AG09309 (cell line): ENCODE measurements around the gene MYL2.
A peak's percentile ranks its signal among the peaks of the same experiment; 100 is the strongest.

Source experiments
- DNase-seq: peaks from one replicate; pipeline ENCODE4 v3.0.0-alpha.2; 2010; ENCODE audit warnings: low read depth
- H3K4me3 ChIP-seq: 2 replicates; pipeline ENCODE4 v1.5.1; 2011; ENCODE audit warnings: mild to moderate bottlenecking, low read depth, low read length, moderate library complexity; ENCODE audit not compliant: control insufficient read depth
- TF ChIP-seq, protein P1 (sequence below): IDR thresholded peaks from 2 replicates; pipeline ENCODE4 v1.5.1; 2011; ENCODE audit warnings: mild to moderate bottlenecking, low read depth, low read length, inconsistent platforms; ENCODE audit not compliant: insufficient read depth, control insufficient read depth; ENCODE audit errors: missing control alignments

MYL2 gene

DNA sequence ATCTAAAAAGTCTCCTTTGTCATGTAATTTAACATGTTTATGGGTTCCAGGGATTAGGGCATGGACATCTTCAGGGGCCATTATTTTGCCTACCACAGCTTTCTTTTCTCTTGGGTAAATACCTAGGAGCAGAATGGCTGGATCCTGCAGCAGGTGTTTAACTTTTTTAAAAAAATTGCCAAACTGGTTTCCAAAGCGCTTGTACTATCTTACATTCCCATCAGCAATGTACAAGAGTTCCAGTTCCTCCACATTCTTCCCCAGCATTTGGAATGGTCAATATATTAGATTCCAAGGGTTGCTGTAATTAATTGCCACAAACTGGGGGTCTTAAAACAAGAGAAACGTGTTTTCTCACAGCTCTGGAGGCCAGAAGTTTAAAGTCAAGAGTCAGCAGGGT is 27.7 kb upstream of the MYL2 start:
- TF ChIP-seq, protein P1, sequence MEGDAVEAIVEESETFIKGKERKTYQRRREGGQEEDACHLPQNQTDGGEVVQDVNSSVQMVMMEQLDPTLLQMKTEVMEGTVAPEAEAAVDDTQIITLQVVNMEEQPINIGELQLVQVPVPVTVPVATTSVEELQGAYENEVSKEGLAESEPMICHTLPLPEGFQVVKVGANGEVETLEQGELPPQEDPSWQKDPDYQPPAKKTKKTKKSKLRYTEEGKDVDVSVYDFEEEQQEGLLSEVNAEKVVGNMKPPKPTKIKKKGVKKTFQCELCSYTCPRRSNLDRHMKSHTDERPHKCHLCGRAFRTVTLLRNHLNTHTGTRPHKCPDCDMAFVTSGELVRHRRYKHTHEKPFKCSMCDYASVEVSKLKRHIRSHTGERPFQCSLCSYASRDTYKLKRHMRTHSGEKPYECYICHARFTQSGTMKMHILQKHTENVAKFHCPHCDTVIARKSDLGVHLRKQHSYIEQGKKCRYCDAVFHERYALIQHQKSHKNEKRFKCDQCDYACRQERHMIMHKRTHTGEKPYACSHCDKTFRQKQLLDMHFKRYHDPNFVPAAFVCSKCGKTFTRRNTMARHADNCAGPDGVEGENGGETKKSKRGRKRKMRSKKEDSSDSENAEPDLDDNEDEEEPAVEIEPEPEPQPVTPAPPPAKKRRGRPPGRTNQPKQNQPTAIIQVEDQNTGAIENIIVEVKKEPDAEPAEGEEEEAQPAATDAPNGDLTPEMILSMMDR = no peak
- H3K4me3 ChIP-seq = no peak overlapping the region
- DNase-seq = no peak

DNA sequence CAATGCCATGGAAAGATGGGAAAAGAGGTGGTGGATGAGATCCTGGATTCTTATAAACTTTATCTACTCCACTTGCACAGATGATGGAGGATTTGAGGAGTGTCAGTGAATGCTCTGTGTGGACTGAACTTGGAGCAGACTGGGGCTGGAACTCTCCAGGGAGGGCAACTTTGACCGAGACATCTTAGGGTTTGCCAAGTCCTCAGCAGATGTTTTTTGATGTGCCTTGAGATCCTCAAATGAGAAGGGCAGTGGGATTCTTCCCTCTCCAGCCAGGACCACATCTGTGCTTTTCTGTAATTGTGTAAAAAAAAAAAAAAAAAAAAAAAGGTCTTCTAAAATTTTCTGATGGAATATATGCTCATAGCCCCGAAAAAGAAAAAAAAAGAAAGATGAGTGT is 23.0 kb upstream of the MYL2 start:
- TF ChIP-seq, protein P1 = no peak
- DNase-seq = no peak
- H3K4me3 ChIP-seq = no peak overlapping the region

DNA sequence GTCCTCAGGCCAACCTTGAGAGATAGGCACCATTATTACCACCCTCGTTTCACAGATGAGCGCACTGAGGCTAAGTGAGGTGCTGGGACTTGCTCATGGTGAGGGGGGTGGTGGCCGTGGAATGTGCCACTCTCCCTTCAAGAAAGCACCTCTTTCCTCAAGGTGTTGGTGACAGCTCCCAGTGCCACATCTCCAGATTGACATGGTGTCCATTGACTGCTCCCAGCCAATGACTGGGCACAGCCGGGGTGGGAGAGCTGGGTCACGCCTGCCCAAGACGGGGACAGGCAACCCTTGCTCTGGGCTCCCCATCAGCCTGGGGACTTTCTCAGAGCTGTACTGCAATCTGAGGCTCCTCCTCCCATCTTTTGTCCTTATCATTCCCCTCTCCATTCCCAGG is 21.0 kb upstream of the MYL2 start:
- TF ChIP-seq, protein P1 = no peak
- no peak overlapping the region for H3K4me3 ChIP-seq
- DNase-seq = no peak

DNA sequence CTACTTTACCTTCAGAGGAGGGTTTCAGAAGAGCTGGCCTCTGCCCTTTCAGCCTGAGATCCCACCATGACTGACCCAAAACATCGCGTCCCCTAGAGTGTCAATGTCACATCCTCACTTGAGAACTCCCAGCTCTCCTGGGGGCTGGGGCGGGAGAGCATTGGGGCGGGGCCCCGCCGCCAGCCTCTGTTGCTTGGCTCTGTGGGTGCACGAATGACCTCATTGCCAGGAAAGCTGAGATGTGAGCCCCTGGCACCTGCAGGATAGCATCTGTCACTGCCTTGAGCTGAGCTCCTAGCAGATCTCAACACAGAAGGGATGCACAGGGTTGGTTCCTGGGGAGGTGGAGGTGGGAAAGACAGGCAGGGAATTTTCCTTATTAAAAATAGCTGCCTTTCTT is 20.6 kb upstream of the MYL2 start:
- TF ChIP-seq, protein P1 = no peak
- no peak overlapping the region for H3K4me3 ChIP-seq
- DNase-seq = no peak

DNA sequence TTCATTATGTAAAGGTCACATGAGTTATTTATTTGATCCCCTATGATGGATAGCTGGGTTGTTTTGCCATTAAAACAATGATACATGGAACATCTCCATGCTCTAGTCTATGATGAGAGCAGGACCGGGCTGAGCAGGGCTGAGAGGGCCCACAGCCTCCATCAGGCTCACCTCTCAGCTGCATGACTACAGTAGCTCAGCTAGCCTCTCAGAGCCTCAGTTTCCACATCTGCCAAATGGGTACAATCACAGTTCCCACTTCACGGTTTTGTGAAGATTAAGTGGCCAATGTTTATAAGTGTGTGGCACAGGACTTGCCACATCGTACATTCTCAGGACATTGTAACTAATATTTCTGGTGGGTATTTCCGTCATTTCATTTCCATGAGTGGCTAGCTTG is 19.9 kb upstream of the MYL2 start:
- no peak for DNase-seq
- TF ChIP-seq, protein P1 = no peak
- no peak overlapping the region for H3K4me3 ChIP-seq

DNA sequence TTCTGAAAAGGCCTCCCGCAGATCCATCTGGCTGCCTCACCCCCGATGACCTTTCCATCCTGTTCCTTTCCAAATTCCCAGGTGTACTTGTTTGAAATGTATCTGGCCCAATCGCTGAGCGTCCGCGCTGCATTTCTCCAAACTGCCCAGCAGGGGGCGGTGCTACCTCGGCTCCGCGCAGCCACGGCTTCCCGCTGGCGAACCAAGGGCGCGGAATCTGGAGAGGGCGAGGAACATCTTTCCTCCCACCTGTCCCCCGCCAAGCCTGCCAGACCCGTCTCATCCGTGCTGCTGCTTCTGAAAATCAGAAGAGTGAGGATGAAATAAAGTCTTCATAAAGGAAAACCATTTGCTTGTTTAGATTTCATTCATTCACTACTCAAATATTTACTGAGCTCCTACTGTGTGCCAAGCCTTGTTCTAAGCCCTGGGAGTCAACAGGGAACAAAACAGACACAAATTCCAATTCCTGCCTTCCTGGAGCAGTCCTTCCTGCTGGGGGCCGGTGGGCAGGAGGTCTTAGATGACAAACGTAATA is 16.8 kb upstream of the MYL2 start:
- TF ChIP-seq, protein P1 = peak; percentile 94
- DNase-seq = no peak
- H3K4me3 ChIP-seq = no peak overlapping the region
